ENCODE measurements around the gene MTUS2. TPM values are rescaled to one million over a fixed set of nuclear protein-coding genes. Genes with fewer than 3 reads are reported as not detected.
A peak's percentile ranks its signal among the peaks of the same experiment; 100 is the strongest.

Gene MTUS2
- total RNA-seq, 1 donor, result 0.36 TPM

DNA sequence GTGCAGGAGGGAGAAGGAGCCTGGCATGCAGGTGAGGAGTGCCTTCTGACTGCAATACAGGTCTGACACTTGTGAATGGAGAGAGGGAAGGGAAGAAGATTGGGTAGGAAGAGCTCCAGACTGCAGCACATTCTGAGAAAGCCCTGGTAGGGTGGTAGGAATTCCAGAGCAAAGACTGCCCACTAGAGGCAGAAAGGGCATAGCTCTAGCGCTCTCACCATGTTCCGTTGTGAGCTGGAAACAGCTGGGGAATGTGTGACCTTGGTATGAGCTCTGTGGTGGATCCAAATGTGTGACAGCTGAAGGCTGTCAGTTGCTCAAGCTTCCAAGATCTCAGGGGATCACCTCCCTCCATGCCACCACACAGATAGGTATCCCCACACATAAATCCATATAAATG is 2.9 kb upstream of the MTUS2 start:
- no peak overlapping the region for H3K4me3 ChIP-seq (ENCODE audit: low read depth, low read length)
- TF ChIP-seq, protein P1, sequence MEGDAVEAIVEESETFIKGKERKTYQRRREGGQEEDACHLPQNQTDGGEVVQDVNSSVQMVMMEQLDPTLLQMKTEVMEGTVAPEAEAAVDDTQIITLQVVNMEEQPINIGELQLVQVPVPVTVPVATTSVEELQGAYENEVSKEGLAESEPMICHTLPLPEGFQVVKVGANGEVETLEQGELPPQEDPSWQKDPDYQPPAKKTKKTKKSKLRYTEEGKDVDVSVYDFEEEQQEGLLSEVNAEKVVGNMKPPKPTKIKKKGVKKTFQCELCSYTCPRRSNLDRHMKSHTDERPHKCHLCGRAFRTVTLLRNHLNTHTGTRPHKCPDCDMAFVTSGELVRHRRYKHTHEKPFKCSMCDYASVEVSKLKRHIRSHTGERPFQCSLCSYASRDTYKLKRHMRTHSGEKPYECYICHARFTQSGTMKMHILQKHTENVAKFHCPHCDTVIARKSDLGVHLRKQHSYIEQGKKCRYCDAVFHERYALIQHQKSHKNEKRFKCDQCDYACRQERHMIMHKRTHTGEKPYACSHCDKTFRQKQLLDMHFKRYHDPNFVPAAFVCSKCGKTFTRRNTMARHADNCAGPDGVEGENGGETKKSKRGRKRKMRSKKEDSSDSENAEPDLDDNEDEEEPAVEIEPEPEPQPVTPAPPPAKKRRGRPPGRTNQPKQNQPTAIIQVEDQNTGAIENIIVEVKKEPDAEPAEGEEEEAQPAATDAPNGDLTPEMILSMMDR (IDR thresholded peaks at IDR 0.05; ENCODE audit: insufficient read depth, low read length), result no peak
- no peak for DNase-seq (ENCODE audit: low read depth)

DNA sequence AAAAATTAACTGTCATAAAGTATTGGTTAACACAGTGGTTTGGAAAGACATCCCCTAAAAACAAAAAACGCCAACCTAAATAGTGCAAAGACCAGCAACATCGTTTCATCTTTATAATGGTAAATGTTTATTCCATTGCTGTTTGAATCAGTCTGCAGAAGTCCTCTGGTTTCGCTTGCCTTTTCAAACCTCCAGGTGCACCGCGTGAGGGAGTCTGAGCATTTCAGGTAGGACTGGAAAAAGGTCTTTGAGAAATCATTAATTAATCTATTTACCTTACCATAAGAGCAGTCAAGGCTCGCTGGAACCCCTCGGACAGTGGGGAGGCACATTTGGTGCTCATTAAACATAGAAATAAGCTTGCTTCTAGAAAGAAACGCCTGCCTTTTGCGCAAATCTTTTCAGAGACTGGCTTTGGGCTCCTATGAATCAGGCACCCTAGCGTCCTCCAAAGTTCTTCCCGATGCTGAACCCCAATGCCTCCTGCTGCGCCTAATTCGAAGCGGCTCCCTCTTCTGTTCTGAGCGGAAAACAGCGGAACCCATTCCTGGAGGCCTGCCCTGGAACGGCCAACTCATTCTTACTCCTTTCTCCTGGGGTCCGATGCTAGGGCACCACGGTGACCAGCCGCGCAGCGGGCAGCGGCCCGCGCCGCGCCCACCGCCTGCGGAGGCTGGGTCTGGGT is 951 bp upstream of the MTUS2 start:
- DNase-seq (ENCODE audit: low read depth), result peak; percentile 15
- TF ChIP-seq, protein P1 (IDR thresholded peaks at IDR 0.05; ENCODE audit: insufficient read depth, low read length), result peak; percentile 3
- peak overlapping the region; percentile 31 for H3K4me3 ChIP-seq (ENCODE audit: low read depth, low read length)

DNA sequence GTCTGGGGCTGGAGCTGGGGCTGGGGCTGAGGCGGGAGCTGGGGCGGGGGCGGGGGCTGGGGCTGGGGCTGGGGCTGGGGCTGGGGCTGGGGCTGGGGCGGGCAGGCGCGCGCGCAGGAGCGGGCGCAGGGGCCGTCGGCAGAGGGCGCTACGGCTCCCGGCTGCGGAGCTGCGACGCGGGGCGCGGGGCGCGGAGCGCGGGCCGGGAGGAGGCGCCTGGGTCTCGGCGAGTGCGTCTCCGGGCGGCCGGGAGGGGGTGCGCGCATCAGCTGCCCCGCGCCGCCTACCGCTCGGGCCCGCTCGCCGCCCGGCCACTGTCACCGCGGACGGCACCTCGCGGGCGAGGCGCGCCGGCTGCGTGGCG is 422 bp upstream of the MTUS2 start:
- peak; percentile 4 for DNase-seq (ENCODE audit: low read depth)
- TF ChIP-seq, protein P1 (IDR thresholded peaks at IDR 0.05; ENCODE audit: insufficient read depth, low read length), result peak; percentile 19
- H3K4me3 ChIP-seq (ENCODE audit: low read depth, low read length), result no peak overlapping the region

DNA sequence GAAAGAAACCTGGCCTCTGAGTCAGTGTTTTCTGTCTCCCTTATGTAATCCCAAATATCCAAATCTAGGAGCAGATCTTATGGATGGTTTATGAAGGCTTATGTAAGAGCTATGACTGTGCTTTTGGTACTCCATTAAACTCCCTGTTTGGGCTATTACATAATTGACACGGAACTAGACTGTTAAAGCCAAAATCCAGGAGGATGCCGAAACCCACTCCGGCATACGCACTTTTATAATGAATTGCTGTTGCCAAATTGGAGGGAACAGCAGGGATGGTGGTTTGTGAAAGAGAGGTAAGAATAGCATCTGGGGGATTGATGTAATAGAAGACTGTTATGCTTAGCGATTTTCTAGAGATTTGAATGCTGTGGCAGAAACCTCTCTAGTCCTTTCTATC is 2.0 kb downstream of the MTUS2 start:
- DNase-seq (ENCODE audit: low read depth), result no peak
- TF ChIP-seq, protein P1 (IDR thresholded peaks at IDR 0.05; ENCODE audit: insufficient read depth, low read length), result no peak
- H3K4me3 ChIP-seq (ENCODE audit: low read depth, low read length), result no peak overlapping the region

DNA sequence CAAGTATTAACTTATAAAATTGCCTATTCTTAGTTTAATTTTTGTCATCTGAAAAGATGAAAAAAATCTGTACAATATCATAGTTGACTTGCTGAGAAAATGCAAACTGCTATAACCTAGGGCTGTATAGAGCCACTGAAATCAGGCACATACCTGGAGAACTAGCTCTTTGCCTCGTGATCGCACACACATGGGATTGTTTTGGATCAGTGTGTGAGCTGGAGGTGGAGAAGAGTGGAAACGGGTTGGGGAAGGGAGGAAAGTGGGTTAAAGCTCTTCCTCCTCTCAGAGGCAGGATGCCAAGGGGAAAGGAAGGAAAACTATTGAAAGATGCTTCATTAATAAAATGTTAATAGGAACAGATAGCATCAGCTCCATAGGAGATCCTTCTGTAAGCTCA is 2.7 kb downstream of the MTUS2 start:
- H3K4me3 ChIP-seq (ENCODE audit: low read depth, low read length), result no peak overlapping the region
- DNase-seq (ENCODE audit: low read depth), result no peak
- TF ChIP-seq, protein P1 (IDR thresholded peaks at IDR 0.05; ENCODE audit: insufficient read depth, low read length), result no peak

DNA sequence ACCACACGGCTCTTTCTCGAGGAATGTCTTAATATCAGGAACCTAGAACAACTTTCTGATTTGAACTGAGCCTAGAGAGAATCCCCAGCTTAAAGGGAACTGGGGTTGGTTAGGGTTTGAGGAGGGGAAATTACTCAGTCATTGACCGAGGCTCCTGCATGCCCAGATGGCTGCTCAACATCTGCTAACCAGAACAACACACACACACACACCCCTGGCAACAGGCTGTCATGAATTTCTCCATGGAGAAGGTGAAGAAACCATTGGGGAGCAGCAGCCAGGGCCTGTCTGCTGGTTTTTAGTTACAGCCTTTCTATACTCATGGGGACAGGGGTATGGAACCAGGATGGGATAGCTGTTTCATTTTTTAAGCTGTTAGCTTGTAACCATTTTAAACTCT is 5.2 kb downstream of the MTUS2 start:
- TF ChIP-seq, protein P1 (IDR thresholded peaks at IDR 0.05; ENCODE audit: insufficient read depth, low read length), result no peak
- H3K4me3 ChIP-seq (ENCODE audit: low read depth, low read length), result no peak overlapping the region
- DNase-seq (ENCODE audit: low read depth), result no peak

DNA sequence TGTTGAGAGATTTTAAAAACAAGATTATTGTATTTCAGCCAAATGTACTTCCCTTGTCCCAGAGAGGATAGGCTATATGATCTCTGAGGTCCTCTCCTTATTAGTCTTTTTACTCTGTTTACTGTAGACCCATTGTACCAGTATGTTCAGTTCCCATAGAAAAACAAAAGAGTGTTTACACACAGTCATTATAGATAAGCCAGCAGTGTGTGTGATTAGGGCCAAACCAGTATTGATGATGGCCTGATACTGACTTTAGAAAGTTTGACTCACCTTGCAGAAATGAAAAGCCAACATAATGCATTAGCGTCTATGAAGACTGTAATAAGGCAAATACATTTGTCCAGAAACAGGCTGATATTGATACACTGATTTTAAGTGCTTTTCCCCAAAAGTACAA is 6.2 kb downstream of the MTUS2 start:
- DNase-seq (ENCODE audit: low read depth), result no peak
- TF ChIP-seq, protein P1 (IDR thresholded peaks at IDR 0.05; ENCODE audit: insufficient read depth, low read length), result no peak
- H3K4me3 ChIP-seq (ENCODE audit: low read depth, low read length), result no peak overlapping the region

Data from fibroblast of the aortic adventitia (primary cell).